HG03108 (cell line): Measurements from ENCODE around the gene DDX50.
"Not testable (repeated sequence)": the region's sequence is repeated elsewhere in the genome, so short reads cannot be mapped to it uniquely, and the experiment has no call there.

Source experiments
- ATAC-seq: cut with Tn5 transposase; IDR thresholded peaks from one replicate; pipeline ENCODE4 v1.9.1; 2021; ENCODE audit warnings: moderate library complexity; ENCODE audit not compliant: unreplicated experiment

DDX50 gene

GRCh38 chr10:68900427-68901104, 549 bp upstream of the DDX50 start:
- no peak for ATAC-seq

- no peak for ATAC-seq
These were observed 1.3 kb downstream of the DDX50 start for GRCh38 chr10:68902382-68902781.

GRCh38 chr10:68924593-68924992, 23.5 kb downstream of the DDX50 start:
- ATAC-seq, result no peak

GRCh38 chr10:68925489-68925888, 24.4 kb downstream of the DDX50 start:
- no peak for ATAC-seq

GRCh38 chr10:68929157-68929556, 28.0 kb downstream of the DDX50 start:
- not testable (repeated sequence) for ATAC-seq

- not testable (repeated sequence) for ATAC-seq
These were observed 28.8 kb downstream of the DDX50 start for GRCh38 chr10:68929888-68930287.

GRCh38 chr10:68932860-68933259, 31.7 kb downstream of the DDX50 start:
- not testable (repeated sequence) for ATAC-seq

GRCh38 chr10:68934994-68935393, 33.9 kb downstream of the DDX50 start:
- ATAC-seq, result no peak

GRCh38 chr10:68938117-68938516, 37.0 kb downstream of the DDX50 start:
- ATAC-seq, result no peak

GRCh38 chr10:68938884-68939283, 37.8 kb downstream of the DDX50 start:
- no peak for ATAC-seq

- ATAC-seq, result not testable (repeated sequence)
These were observed 39.8 kb downstream of the DDX50 start for GRCh38 chr10:68940917-68941316.

- ATAC-seq, result no peak
These were observed 49.5 kb downstream of the DDX50 start for GRCh38 chr10:68950598-68950997.

GRCh38 chr10:68954904-68955303, 53.8 kb downstream of the DDX50 start:
- ATAC-seq, result no peak

- peak; percentile 9 for ATAC-seq
These were observed 54.3 kb downstream of the DDX50 start for GRCh38 chr10:68955355-68955831.

GRCh38 chr10:68955832-68956532, 54.9 kb downstream of the DDX50 start, which contains the start of gene DDX21:
Gene DDX21 (plus strand): TSS chr10:68956170. CDS start chr10:68956226, 56 bp downstream.
- ATAC-seq, result peak; percentile 82

- no peak for ATAC-seq
These were observed 56.1 kb downstream of the DDX50 start for GRCh38 chr10:68957284-68957615.

GRCh38 chr10:68957654-68958053, 56.5 kb downstream of the DDX50 start:
- no peak for ATAC-seq

GRCh38 chr10:68959695-68960527, 58.8 kb downstream of the DDX50 start:
- no peak for ATAC-seq

GRCh38 chr10:68963151-68963550, 62.0 kb downstream of the DDX50 start:
- no peak for ATAC-seq

GRCh38 chr10:68973975-68974374, 72.9 kb downstream of the DDX50 start:
- no peak for ATAC-seq

GRCh38 chr10:68975936-68976473, 74.9 kb downstream of the DDX50 start:
- not testable (repeated sequence) for ATAC-seq
